ENCODE results near the gene ACER3.
"Not testable (repeated sequence)": the region's sequence is repeated elsewhere in the genome, so short reads cannot be mapped to it uniquely, and the experiment has no call there.

The ACER3 gene

DNA sequence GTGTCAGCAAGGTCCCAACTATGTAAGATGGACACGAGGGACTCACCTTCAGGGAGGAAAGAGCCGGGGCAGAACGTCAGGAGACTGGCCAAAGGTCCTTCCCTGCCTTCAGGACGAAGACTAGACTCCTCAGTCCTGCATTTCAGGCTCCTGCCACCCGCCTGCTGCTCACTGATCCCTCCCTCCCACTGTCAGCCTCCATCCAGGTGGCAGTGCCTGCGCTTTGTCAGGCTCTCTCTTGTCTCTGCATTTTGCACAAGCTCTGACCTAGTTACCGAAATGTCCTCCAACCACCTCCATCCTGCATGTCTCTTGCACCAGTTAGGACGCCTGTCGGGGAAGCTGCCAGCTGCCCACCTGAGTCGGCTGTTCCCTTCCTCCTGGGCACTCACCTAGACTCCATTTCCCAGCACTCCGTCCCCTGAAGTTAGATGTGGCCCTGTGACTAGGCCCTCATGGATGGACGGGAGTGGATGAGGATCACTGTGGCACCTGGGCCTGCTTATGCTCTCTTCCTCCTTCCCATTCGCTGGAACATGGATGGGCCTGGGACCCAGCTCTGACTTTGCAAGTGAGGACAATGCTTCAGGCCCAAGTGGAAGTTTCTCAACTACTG lies 181.5 kb downstream of the ACER3 start:
- no peak for DNase-seq

GRCh38 chr11:77044356-77044755 lies 183.6 kb downstream of the ACER3 start:
- DNase-seq: no peak

DNA sequence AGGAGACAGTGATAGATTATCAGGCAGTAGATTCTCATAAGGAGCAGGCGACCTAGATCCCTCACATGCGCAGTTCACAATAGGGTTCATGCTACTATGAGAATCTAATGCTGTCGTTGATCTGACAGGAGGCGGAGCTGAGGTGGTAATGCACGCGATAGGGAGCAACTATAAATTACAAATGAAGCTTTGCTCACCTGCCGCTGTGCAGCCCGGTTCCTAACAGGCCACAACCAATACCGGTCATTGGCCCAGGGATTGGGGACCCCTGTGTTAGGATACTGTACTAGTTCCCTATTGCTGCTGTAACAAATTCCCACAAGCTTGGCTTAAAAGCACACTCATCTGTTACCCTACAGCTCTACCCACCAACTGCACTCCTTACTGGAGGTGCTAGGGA lies 184.2 kb downstream of the ACER3 start:
- no peak for DNase-seq

DNA sequence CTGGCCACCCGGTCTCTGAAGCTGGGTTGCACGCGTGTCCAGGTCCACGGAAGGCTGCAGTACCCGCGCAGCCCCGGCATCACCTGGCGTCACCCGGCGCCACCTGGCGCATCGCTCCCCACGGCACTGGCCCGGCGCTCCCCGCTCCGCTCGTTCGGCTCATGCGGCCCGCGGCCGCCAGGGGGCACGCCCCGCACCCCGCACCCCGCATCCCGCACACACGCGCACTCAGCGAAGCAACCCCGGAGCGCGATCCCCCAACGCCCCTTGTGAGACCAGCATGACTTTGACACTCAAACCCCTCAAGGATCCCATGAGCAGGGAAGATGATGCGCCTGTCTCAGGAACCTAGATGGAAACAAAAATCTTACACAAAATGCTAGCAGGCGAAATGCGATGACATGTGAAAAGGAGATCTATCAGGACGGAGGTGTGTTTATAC lies 185.4 kb downstream of the ACER3 start:
- peak; percentile 25 for DNase-seq

DNA sequence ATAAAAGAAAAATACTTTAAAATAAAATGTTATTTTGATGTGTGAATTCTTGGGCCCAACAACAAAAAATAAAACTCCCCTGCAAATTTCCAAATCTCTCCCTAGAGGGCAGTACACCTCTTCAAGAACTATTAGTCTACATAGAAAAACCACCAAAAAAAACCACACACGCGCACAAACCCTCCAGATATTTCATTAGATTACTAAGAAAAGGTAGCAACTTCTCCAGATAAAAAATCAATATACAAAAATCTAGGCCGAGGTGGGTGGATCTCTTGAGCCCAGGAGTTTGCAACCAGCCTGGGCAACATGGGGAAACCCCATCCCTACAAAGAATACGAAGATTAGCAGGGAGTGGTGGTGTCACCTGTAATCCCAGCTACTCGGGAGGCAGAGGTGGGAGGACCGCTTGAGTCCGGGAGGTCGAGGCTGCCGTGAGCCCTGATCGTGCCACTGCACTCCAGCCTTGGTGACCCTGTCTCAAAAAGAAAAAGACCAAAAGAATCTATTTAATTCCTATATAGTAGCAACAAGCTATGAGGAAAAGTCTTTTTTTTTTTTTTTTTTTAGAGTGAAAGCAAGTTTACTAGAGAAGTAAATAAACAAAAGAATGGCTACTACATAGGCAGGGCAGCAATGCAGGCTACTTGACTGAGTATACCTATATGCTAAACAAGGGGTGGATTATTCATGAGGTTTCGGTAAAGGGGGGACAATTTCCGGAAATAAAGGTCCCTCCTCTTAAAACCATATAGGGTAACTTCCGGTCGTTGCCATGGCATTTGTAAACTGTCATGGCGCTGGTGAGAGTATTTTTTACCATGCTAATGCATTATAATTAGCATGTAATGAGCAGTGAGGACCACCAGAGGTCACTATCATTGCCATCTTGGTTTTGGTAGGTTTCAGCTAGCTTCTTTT lies 186.5 kb downstream of the ACER3 start:
- DNase-seq: peak; percentile 60

- DNase-seq: not testable (repeated sequence)
Measured at GRCh38 chr11:77047928-77048446, 187.3 kb downstream of the ACER3 start.

GRCh38 chr11:77049026-77049425 lies 188.3 kb downstream of the ACER3 start:
- no peak for DNase-seq

- no peak for DNase-seq
Measured at GRCh38 chr11:77051511-77051910, 190.8 kb downstream of the ACER3 start.

- no peak for DNase-seq
Measured at GRCh38 chr11:77052518-77052917, 191.8 kb downstream of the ACER3 start.

DNA sequence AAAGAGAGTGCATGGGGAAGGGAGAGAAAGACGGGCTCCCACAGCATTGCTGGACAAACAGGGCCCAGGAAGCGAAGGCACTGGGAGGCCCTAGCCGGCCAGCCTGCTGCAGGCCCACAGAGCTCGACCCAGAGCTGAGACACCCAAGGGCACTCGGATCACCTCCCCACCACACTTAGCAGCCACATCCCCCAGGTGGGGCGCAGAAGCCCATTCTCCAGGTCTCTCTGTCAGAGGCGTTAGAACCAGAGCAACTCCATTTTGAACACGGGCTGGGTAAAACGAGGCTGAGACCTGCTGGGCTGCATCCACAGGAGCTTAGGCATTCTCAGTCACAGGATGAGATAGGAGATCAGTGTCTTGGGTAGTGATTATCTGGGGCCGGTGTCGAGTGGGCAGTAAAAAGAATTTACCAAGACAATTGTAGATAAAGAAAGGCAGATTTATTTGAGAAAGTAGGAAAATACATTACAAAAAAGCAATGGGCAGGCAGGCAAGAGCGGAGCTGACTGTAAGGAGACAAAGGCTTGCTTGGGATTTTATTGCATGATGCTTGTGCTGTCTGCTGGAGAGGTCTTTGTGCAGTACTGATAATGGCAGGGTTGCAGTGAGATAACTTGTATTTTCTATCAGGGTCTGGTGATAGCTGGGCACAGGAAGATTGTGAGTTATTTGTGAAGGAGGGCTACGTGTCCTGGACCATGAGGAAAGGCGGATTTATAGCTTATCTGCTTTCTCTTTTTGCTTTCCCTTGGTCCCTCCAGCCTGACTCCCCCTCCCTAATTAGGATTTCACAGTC lies 192.7 kb downstream of the ACER3 start:
- DNase-seq: no peak

DNA sequence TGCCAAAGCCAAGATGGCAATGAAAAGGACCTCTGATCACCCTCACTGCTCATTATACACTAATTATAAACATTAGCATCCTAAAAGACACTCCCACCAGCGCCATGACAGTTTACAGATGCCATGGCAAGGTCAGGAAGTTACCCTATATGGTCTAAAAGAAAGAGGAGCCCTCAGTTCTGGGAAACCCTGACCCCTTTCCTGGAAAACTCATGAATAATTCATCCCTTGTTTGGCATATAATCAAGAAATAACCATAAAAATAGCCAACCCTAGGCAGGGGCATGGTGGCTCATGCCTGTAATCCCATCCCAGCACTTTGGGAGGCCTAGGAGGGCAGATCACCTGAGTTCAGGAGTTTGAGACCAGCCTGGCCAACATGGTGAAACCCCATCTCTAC lies 193.4 kb downstream of the ACER3 start:
- DNase-seq: no peak

DNA sequence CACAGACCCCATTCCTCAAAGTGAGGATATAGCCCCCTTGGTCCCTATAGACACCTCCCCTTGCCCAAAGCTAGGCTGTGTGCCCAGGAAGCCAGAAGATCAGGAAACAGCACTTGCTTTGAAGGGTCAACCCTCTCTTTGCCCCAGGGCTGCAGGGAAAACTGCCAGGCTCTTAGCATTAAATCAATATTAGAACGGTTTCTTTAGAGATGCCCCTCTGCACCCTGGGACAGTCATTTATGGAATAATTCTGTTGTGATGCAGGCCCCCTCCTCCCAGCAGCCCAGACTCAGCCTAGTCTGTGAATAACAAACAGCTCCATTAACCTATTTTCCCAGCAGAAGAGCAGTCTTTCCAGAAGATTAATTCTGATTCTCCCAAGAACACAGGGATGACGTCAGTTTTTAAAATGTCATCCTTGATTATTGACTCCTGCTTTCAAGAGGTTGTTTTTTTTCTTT lies 194.4 kb downstream of the ACER3 start:
- DNase-seq: no peak

- no peak for DNase-seq
Measured at GRCh38 chr11:77055913-77056312, 195.2 kb downstream of the ACER3 start.

DNA sequence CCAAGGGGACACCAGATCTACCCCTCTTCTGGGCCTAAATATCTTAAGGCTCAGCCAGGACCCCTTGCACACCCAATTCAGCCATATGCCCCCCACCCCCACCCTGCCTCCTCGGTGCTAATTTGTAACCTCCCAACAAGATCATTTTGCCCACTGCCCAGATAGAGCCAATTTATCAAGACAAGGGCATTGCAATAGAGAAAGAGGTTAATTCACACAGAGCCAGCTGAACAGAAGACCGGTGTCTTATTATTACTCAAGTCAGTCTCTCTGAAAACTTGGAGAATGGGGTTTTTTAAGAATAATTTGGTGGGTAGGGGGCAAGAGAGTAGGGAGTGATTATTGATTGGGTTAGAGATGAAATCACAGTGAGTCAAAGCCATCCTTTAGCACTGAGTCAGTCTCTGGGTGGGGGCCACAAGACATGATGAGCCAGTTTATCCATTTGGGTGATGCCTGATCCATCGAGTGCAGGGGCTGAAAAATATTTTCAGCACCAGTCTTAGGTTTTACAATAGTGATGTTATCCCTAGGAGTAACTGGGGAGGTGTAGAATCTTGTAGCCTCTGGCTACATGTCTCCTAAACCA lies 196.2 kb downstream of the ACER3 start:
- no peak for DNase-seq

GRCh38 chr11:77057938-77058474 lies 197.3 kb downstream of the ACER3 start:
- no peak for DNase-seq

GRCh38 chr11:77058900-77059299 lies 198.2 kb downstream of the ACER3 start:
- no peak for DNase-seq

GRCh38 chr11:77059806-77060205 lies 199.1 kb downstream of the ACER3 start:
- no peak for DNase-seq

DNA sequence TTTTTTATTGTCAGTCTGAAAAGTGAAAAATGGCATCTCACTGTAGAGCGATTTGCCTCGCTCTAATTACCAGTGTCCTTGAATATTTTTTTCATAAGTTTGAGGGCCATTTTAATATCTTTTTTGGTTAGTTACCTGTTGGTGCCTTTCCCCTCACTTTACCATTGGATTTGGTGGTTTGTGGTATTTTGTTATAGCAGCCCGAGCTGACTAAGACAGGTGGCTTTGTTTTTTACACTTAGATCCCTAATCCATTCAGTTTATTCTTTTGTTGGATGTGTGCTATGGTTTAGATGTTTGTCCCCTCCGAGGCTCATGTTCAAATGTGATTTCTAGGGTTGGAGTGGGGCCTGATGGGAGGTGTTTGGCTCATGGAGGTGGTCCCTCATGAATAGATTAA lies 199.5 kb downstream of the ACER3 start:
- no peak for DNase-seq

- not testable (repeated sequence) for DNase-seq
Measured at GRCh38 chr11:77061258-77061657, 200.5 kb downstream of the ACER3 start.

GRCh38 chr11:77062924-77063323 lies 202.2 kb downstream of the ACER3 start:
- DNase-seq: no peak

- no peak for DNase-seq
Measured at GRCh38 chr11:77063407-77063806, 202.7 kb downstream of the ACER3 start.

DNA sequence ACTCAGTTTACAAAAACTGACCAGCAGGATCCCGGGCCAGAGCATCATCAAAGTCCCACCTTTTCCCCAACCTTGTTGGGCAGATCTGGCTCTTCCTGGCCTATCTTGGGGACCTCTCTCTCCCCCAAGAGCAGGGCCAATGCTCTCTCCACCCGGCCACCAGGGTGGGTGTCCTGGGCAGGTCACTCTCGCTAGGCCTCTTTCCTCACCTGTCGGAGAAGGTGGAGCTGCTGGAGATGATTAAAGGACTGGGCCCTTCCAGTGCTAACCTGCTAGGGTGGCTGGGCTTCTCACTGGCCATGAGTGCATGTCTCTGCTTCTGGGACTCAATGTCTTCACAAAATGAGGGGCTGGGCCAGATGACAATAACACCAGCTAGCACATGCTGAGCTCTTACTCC lies 203.1 kb downstream of the ACER3 start:
- DNase-seq: no peak
